HL-60 (cell line): ENCODE data around the gene SLC2A8.
A peak's percentile ranks its signal among the peaks of the same experiment; 100 is the strongest.

Experiments used
- DNase-seq, 2 experiments: peaks; one replicate each; pipeline ENCODE4 v3.0.0-alpha.2; 2010 to 2020; ENCODE audit warnings: low read depth in 1 of 2, low spot score in 1 of 2
- H3K27ac ChIP-seq: fragments of 250-450 bp; sonication (Bioruptor Pico); replicated peaks from 2 replicates; pipeline ENCODE4 v1.5.1; 2020; ENCODE audit warnings: mild to moderate bottlenecking, moderate library complexity
- H3K27me3 ChIP-seq: fragments of 250-450 bp; sonication (Bioruptor Pico); 2 replicates; pipeline ENCODE4 v1.5.1; 2021; ENCODE audit warnings: mild to moderate bottlenecking, moderate library complexity; ENCODE audit not compliant: insufficient read depth, poor library complexity, severe bottlenecking
- H3K4me3 ChIP-seq: replicated peaks from 2 replicates; pipeline ENCODE4 v1.5.1; 2011; ENCODE audit warnings: mild to moderate bottlenecking, control low read depth, low read length; ENCODE audit not compliant: insufficient read depth
- CTCF ChIP-seq: IDR thresholded peaks from one replicate; pipeline ENCODE4 v1.5.1; 2011; ENCODE audit warnings: low read length, control low read depth, inconsistent platforms; ENCODE audit not compliant: insufficient read depth
- GABPA ChIP-seq: IDR thresholded peaks from 2 replicates; pipeline ENCODE4 v1.6.1; 2012; ENCODE audit warnings: low read depth
- POLR2AphosphoS5 ChIP-seq: IDR thresholded peaks from 2 replicates; pipeline ENCODE4 v1.6.1; 2012; ENCODE audit warnings: low read depth
- REST ChIP-seq: IDR thresholded peaks from 2 replicates; pipeline ENCODE4 v1.6.1; 2012; ENCODE audit warnings: low read depth; ENCODE audit not compliant: insufficient replicate concordance
- SPI1 ChIP-seq: IDR thresholded peaks from 2 replicates; pipeline ENCODE4 v1.6.1; 2012; ENCODE audit warnings: low read depth, mild to moderate bottlenecking, borderline replicate concordance

Gene SLC2A8

GRCh38 chr9:127444921-127445850 lies 48.2 kb downstream of the SLC2A8 start:
- Histone ChIP-seq H3K27ac (no peak overlapping the region), H3K4me3 (no peak overlapping the region), H3K27me3 (no peaks in the 10 kb centered on the region)
- TF ChIP-seq GABPA, result no peak
- no peak for TF ChIP-seq SPI1
- peak; percentile 91 for TF ChIP-seq POLR2AphosphoS5
- DNase-seq, result peak in 1 of 2 experiments; percentile 19

- no peak overlapping the region for H3K27ac ChIP-seq
- TF ChIP-seq CTCF (no peak), POLR2AphosphoS5 (peak; percentile 72; the same call in 1 of the 2 replicates), GABPA (no peak), SPI1 (no peak)
Observed at GRCh38 chr9:127445851-127446712, 49.1 kb downstream of the SLC2A8 start.

GRCh38 chr9:127446713-127447415 lies 49.9 kb downstream of the SLC2A8 start:
- Histone ChIP-seq H3K27ac (no peak overlapping the region), H3K27me3 (no peaks in the 10 kb centered on the region), H3K4me3 (no peak overlapping the region)
- DNase-seq, result no peak
- TF ChIP-seq SPI1, result no peak
- peak; percentile 43 for TF ChIP-seq POLR2AphosphoS5

More at GRCh38 chr9:127445851-127446712, 49.1 kb downstream of the SLC2A8 start:
- no peak overlapping the region for H3K4me3 ChIP-seq
- DNase-seq, result peak in 1 of 2 experiments; percentile 35
- no peaks in the 10 kb centered on the region for H3K27me3 ChIP-seq

GRCh38 chr9:127447416-127448111 lies 50.6 kb downstream of the SLC2A8 start:
- Histone ChIP-seq H3K4me3 (no peak overlapping the region), H3K27ac (no peak overlapping the region), H3K27me3 (no peaks in the 10 kb centered on the region)
- DNase-seq, result peak; percentile 21 to 50
- no peak for TF ChIP-seq GABPA
- TF ChIP-seq POLR2AphosphoS5, result no peak
- TF ChIP-seq SPI1, result no peak
- no peak for TF ChIP-seq CTCF
- no peak for TF ChIP-seq REST
